GM19372 (cell line): ENCODE measurements around the gene GATA5.

Experiments used
- ATAC-seq: cut with Tn5 transposase; IDR thresholded peaks from one replicate; pipeline ENCODE4 v1.9.1; 2021; ENCODE audit warnings: mild to moderate bottlenecking, low read depth, moderate library complexity; ENCODE audit not compliant: unreplicated experiment

Gene GATA5

GRCh38 chr20:62419759-62420158 is 56.0 kb downstream of the GATA5 start:
- no peak for ATAC-seq

GRCh38 chr20:62418709-62419487 is 56.9 kb downstream of the GATA5 start:
- ATAC-seq = no peak

DNA sequence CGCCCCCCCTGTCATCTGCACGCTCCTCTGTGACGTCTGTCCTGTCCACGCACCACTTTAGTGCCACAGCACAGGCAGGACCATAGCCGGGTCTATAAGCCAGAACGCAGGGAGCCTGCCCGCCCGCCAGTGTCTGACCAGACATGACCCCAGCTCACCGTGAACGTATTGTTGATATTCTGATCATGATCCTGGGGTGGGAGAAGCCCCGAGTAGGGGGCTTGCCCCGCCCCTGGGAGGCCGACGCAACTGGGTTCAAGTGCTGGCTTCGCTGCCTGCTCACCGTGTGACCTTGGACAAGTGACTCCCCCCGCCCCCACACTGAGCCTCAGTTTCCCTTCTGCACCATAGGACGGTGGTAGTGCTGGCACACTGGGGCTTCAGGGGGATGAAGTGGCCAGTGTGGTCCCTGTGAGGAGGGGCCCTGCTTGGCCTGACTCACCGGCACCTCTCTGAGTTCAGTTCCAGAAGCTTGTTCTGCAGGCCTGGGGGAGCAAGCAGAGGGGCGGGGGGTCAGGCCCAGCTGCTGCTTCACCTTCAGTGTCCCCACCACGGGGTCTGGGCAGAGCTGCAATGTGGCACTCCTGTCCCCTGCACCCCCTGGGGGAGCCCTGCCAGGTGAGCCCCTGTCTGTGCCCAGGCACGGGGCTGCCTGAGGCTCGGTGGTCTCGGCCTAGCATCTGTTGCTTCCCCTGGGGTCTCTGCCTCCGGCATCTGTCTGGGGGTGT is 57.6 kb downstream of the GATA5 start:
- no peak for ATAC-seq

DNA sequence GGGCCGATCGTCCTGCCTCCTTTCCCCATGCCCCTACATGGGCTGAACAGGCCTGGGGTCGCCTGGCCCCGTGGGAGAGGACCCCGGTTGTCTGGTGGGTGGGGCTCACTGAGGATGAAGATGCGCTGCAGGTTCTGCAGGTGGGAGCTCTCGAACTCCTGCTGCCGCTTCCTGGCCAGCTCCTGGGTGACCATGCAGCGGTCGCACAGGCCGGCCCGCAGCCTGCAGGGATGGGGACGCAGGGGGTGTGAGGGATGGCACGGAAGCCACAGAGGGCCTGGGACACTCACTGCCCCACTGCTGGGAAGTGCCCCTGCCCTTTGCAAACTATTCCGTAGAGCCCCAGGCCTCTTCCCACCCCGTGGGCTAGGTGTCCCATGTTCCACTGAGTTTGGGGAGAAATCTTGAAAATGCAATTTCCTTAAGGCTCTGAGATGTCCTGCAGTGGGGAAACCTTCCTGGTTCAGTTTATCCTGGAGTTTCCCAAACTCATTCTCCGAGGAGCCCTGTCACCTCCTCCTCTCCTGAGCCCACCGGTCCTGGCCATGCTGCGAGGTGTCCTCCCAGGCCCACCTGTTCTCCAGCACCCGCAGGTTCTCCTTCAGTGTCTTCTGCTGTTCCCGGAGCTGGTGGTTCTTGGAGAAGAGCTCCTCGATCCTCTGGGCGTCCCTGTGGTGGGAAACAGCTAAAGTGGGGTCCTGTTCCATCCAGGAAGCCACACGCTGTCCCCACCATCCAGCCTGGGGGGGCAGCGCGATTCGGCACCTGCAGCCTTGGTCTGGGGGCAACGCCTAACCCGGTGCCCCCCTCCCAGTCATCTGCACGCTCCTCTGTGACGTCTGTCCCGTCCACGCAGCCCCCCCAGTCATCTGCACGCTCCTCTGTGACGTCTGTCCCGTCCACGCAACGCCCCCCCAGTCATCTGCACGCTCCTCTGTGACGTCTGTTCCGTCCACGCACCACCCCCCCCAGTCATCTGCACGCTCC is 58.9 kb downstream of the GATA5 start:
- ATAC-seq = no peak

GRCh38 chr20:62415354-62416111 is 60.3 kb downstream of the GATA5 start:
- no peak for ATAC-seq

- ATAC-seq = no peak
Observed at GRCh38 chr20:62413896-62414481, 61.8 kb downstream of the GATA5 start.
